ENCODE data around the gene TIAM2.
A peak's percentile ranks its signal among the peaks of the same experiment; 100 is the strongest.

TIAM2 gene

GRCh38 chr6:155141512-155141911, 146.4 kb downstream of the TIAM2 start:
- DNase-seq, result no peak

- no peak for DNase-seq
Measured at GRCh38 chr6:155142168-155143028, 147.3 kb downstream of the TIAM2 start.

GRCh38 chr6:155143029-155143577, 148.0 kb downstream of the TIAM2 start:
- DNase-seq, result peak in 1 of 2 experiments; percentile 10

GRCh38 chr6:155143578-155144106, 148.5 kb downstream of the TIAM2 start:
- no peak for DNase-seq

GRCh38 chr6:155146205-155146604, 151.1 kb downstream of the TIAM2 start:
- DNase-seq, result no peak

- no peak for DNase-seq
Measured at GRCh38 chr6:155147958-155148663, 153.0 kb downstream of the TIAM2 start.

- no peak for DNase-seq
Measured at GRCh38 chr6:155150967-155151671, 156.0 kb downstream of the TIAM2 start.

- DNase-seq, result no peak
Measured at GRCh38 chr6:155152211-155153076, 157.3 kb downstream of the TIAM2 start.

GRCh38 chr6:155154158-155154830, 159.2 kb downstream of the TIAM2 start:
- peak; percentile 54 to 62 for DNase-seq

- DNase-seq, result no peak
Measured at GRCh38 chr6:155155787-155156447, 160.8 kb downstream of the TIAM2 start.

GRCh38 chr6:155157101-155157500, 162.0 kb downstream of the TIAM2 start:
- DNase-seq, result no peak

- no peak for DNase-seq
Measured at GRCh38 chr6:155158030-155158843, 163.1 kb downstream of the TIAM2 start.

GRCh38 chr6:155162682-155163081, 167.6 kb downstream of the TIAM2 start:
- no peak for DNase-seq

- DNase-seq, result no peak
Measured at GRCh38 chr6:155163601-155164000, 168.5 kb downstream of the TIAM2 start.

- DNase-seq, result no peak
Measured at GRCh38 chr6:155165029-155165710, 170.1 kb downstream of the TIAM2 start.

- no peak for DNase-seq
Measured at GRCh38 chr6:155170519-155170918, 175.4 kb downstream of the TIAM2 start.

- no peak for DNase-seq
Measured at GRCh38 chr6:155171109-155171746, 176.1 kb downstream of the TIAM2 start.

GRCh38 chr6:155171747-155172449, 176.8 kb downstream of the TIAM2 start:
- DNase-seq, result no peak
